Measurements from ENCODE around the gene IMPA2. TPM values are rescaled to one million over a fixed set of nuclear protein-coding genes. Genes with fewer than 3 reads are reported as not detected.

Gene IMPA2
- total RNA-seq, 2 experiments from 2014 or later: 1.7 to 2.5 TPM

DNA sequence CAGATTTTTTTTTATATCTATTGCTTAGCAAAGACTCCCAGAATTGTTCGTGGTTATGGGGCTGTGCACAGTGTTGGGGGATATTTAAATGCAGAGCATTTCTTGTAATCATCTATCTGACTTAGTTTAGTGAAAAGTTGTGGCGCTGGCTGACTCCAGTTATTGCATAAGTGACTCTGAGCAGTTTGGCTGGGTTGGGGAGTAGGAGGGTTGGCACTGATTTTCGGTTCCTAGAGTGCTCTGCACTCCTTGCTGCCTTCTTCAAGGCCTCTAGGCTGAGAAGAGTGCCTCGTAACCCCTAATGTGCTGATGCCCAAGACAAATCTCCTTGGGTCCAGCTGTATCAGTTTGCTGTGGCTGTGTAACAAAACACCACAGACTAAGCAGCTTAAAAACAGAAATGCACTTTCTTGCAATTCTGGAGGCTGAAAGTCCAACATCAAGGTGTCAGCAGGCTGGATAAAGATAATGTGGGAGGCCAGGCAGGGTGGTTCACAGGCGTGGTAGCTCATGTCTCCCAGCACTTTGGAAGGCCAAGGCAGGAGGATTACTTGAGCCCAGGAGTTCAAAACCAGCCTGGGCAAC, 6.5 kb upstream of the IMPA2 start:
- ChIA-PET CTCF (no interaction called here), POLR2A (no interaction called here)
- H3K4me1 Mint-ChIP-seq (ENCODE audit: low read depth): peaks cover under 1% of the 10 kb centered on the region
- H3K27ac Mint-ChIP-seq: no peak overlapping the region
- Histone ChIP-seq H3K27me3 (ENCODE audit: control insufficient read depth in 1 of 2, insufficient read depth in 2 of 2, low read length in 2 of 2) (no peaks in the 10 kb centered on the region), H3K4me1 (ENCODE audit: insufficient read depth, low read length) (no peaks in the 10 kb centered on the region), H3K36me3 (ENCODE audit: insufficient read depth, low read length) (no peaks in the 10 kb centered on the region), H3K4me3 (ENCODE audit: low read length) (no peak overlapping the region), H3K27ac (ENCODE audit: low read depth in 1 of 2, low read length in 2 of 2) (no peak overlapping the region), H3K9me3 (ENCODE audit: control insufficient read depth in 1 of 2, insufficient read depth in 1 of 2, low read length in 2 of 2) (no peaks in the 10 kb centered on the region)
- intact Hi-C loops (cut with DNase I, micrococcal nuclease): no loop called here
- no peak overlapping the region for H3K4me3 Mint-ChIP-seq
- TF ChIP-seq, protein P1, sequence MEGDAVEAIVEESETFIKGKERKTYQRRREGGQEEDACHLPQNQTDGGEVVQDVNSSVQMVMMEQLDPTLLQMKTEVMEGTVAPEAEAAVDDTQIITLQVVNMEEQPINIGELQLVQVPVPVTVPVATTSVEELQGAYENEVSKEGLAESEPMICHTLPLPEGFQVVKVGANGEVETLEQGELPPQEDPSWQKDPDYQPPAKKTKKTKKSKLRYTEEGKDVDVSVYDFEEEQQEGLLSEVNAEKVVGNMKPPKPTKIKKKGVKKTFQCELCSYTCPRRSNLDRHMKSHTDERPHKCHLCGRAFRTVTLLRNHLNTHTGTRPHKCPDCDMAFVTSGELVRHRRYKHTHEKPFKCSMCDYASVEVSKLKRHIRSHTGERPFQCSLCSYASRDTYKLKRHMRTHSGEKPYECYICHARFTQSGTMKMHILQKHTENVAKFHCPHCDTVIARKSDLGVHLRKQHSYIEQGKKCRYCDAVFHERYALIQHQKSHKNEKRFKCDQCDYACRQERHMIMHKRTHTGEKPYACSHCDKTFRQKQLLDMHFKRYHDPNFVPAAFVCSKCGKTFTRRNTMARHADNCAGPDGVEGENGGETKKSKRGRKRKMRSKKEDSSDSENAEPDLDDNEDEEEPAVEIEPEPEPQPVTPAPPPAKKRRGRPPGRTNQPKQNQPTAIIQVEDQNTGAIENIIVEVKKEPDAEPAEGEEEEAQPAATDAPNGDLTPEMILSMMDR (IDR thresholded peaks at IDR 0.05): no peak
- no peaks in the 10 kb centered on the region for H3K9me3 Mint-ChIP-seq
- DNase-seq (no peak), ATAC-seq (ENCODE audit: poor library complexity) (no peak)
- no peaks in the 10 kb centered on the region for H3K27me3 Mint-ChIP-seq
- H3K36me3 Mint-ChIP-seq (ENCODE audit: low read depth): no peaks in the 10 kb centered on the region

DNA sequence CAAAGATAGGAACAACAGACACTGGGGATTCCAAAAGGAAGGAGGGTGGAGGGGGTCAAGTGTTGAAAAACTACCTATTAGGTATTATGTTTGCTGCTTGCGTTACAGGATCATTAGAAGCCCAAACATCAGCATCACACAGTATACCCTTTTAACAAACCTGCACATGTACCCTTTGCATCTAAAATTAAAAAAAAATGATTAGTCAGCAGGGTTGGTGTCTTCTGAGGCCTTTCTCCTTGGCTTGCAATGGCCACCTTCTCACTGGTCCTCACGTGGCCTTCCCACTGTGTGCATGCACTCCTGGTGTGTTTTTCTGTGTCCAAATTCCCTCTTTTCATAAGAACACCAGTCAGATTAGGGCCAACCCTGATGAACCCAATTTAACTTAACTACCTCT, 5.6 kb upstream of the IMPA2 start:
- H3K4me1 Mint-ChIP-seq (ENCODE audit: low read depth): peaks cover 6% of the 10 kb centered on the region
- no peaks in the 10 kb centered on the region for H3K9me3 Mint-ChIP-seq
- no peaks in the 10 kb centered on the region for H3K9me3 ChIP-seq (ENCODE audit: control insufficient read depth in 1 of 2, insufficient read depth in 1 of 2, low read length in 2 of 2)
- H3K4me1 ChIP-seq (ENCODE audit: insufficient read depth, low read length): peaks cover 8% of the 10 kb centered on the region
- H3K36me3 ChIP-seq (ENCODE audit: insufficient read depth, low read length): no peaks in the 10 kb centered on the region
- no peak overlapping the region for H3K27ac Mint-ChIP-seq
- no peaks in the 10 kb centered on the region for H3K27me3 Mint-ChIP-seq
- no peaks in the 10 kb centered on the region for H3K27me3 ChIP-seq (ENCODE audit: control insufficient read depth in 1 of 2, insufficient read depth in 2 of 2, low read length in 2 of 2)
- DNase-seq: no peak
- ChIA-PET CTCF (no interaction called here), POLR2A (no interaction called here)
- H3K36me3 Mint-ChIP-seq (ENCODE audit: low read depth): no peaks in the 10 kb centered on the region
- no peak for ATAC-seq (ENCODE audit: poor library complexity)
- no peak overlapping the region for H3K4me3 ChIP-seq (ENCODE audit: low read length)
- intact Hi-C loops (cut with DNase I, micrococcal nuclease): no loop called here
- H3K27ac ChIP-seq (ENCODE audit: low read depth in 1 of 2, low read length in 2 of 2): no peak overlapping the region
- TF ChIP-seq, protein P1 (IDR thresholded peaks at IDR 0.05): no peak
- H3K4me3 Mint-ChIP-seq: no peak overlapping the region

DNA sequence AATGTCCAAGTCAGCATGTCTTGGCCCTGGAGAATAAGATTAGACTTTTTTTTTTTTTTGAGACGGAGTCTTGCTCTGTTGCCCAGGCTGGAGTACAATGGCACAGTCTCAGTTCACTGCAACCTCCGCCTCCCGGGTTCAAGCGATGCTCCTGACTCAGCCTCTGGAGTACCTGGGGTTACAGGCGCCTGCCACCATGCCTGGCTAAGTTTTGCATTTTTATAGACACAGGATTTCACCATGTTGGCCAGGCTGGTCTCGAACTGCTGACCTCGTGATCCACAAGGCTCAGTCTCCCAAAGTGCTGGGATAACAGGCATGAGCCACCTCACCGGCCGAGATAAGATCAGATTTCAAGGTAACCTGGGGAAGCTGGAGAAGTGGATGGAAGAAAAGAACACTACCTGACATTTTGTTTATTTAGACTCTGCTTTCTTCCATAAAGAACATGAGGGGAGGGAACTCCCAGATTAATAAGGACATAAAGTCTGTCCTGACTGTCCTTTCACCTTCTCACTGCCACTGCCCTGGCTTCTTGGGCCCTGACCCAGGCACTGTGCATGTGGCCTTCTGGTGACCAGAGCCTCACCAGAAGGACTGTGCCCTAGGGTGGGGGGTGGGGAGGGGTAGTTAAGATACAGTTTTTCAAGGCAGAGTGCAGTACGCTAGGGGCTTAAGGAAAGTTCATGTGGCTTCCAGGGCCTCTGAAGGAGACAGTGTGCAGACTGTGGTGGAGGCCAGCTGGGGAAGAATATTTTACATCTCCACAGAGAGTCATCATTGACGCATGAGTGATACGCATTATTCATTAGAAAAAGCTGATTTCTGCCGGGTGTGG, 4.8 kb upstream of the IMPA2 start:
- Mint-ChIP-seq H3K27ac (no peak overlapping the region), H3K4me1 (ENCODE audit: low read depth) (peaks cover 6% of the 10 kb centered on the region), H3K27me3 (no peaks in the 10 kb centered on the region), H3K4me3 (peak overlapping the region; percentile 11), H3K9me3 (no peaks in the 10 kb centered on the region), H3K36me3 (ENCODE audit: low read depth) (no peaks in the 10 kb centered on the region)
- H3K27ac ChIP-seq (ENCODE audit: low read depth in 1 of 2, low read length in 2 of 2): no peak overlapping the region
- ATAC-seq (ENCODE audit: poor library complexity) (no peak), DNase-seq (no peak)
- intact Hi-C loops (cut with DNase I, micrococcal nuclease): no loop called here
- no peaks in the 10 kb centered on the region for H3K36me3 ChIP-seq (ENCODE audit: insufficient read depth, low read length)
- H3K4me3 ChIP-seq (ENCODE audit: low read length): no peak overlapping the region
- TF ChIP-seq, protein P1 (IDR thresholded peaks at IDR 0.05): no peak
- POLR2A ChIA-PET: no interaction called here
- CTCF ChIA-PET: interaction anchor here (1.4 kb wide), 1 partner anchor 19 kb away, joined by 4 read pairs; no protein-coding TSS in a partner anchor
- H3K4me1 ChIP-seq (ENCODE audit: insufficient read depth, low read length): peaks cover 8% of the 10 kb centered on the region
- no peaks in the 10 kb centered on the region for H3K27me3 ChIP-seq (ENCODE audit: control insufficient read depth in 1 of 2, insufficient read depth in 2 of 2, low read length in 2 of 2)
- H3K9me3 ChIP-seq (ENCODE audit: control insufficient read depth in 1 of 2, insufficient read depth in 1 of 2, low read length in 2 of 2): no peaks in the 10 kb centered on the region
